Hepatocyte (in vitro differentiated cells): ENCODE measurements around the gene TMEM150B. TPM values are rescaled to one million over a fixed set of nuclear protein-coding genes. Genes with fewer than 3 reads are reported as not detected.

Experiments
- DNase-seq: peaks from one replicate; pipeline ENCODE4 v3.0.0-alpha.2; 2016; ENCODE audit warnings: low spot score
- H2AFZ ChIP-seq: fragments of 200-600 bp; sonication (generic); 2 replicates; pipeline ENCODE4 v1.6.0; 2016; ENCODE audit warnings: antibody characterized with exemption, mild to moderate bottlenecking
- H3K27ac ChIP-seq: fragments of 200-600 bp; sonication (generic); 2 replicates; pipeline ENCODE4 v1.5.1; 2016; ENCODE audit warnings: mild to moderate bottlenecking
- H3K27me3 ChIP-seq: fragments of 200-600 bp; sonication (generic); 2 replicates; pipeline ENCODE4 v1.6.1; 2016
- H3K36me3 ChIP-seq: fragments of 200-600 bp; sonication (generic); replicated peaks from 2 replicates; pipeline ENCODE4 v1.5.1; 2016; ENCODE audit warnings: low read depth; ENCODE audit not compliant: insufficient read depth
- H3K4me1 ChIP-seq: fragments of 200-600 bp; sonication (generic); 2 replicates; pipeline ENCODE4 v1.5.1; 2016; ENCODE audit warnings: mild to moderate bottlenecking, moderate library complexity; ENCODE audit not compliant: insufficient read depth
- H3K4me2 ChIP-seq: fragments of 200-600 bp; sonication (generic); 2 replicates; pipeline ENCODE4 v1.6.0; 2016
- H3K4me3 ChIP-seq: fragments of 200-600 bp; sonication (generic); 2 replicates; pipeline ENCODE4 v1.5.1; 2016; ENCODE audit warnings: mild to moderate bottlenecking
- H3K79me2 ChIP-seq: fragments of 200-600 bp; sonication (generic); 2 replicates; pipeline ENCODE4 v1.6.0; 2017; ENCODE audit warnings: mild to moderate bottlenecking
- H3K9me2 ChIP-seq: fragments of 200-600 bp; sonication (generic); replicated peaks from 2 replicates; pipeline ENCODE4 v1.6.0; 2017; ENCODE audit warnings: mild to moderate bottlenecking; ENCODE audit not compliant: insufficient read depth
- H3K9me3 ChIP-seq: fragments of 200-600 bp; sonication (generic); 2 replicates; pipeline ENCODE4 v1.5.1; 2016; ENCODE audit warnings: low read depth, mild to moderate bottlenecking
- H4K20me1 ChIP-seq: fragments of 200-600 bp; sonication (generic); 2 replicates; pipeline ENCODE4 v1.6.0; 2016; ENCODE audit warnings: mild to moderate bottlenecking; ENCODE audit not compliant: insufficient read depth, poor library complexity, severe bottlenecking
- EZH2 ChIP-seq: fragments of 200-600 bp; sonication (generic); IDR thresholded peaks from 2 replicates; pipeline ENCODE4 v1.6.1; 2016; ENCODE audit warnings: antibody characterized with exemption, mild to moderate bottlenecking, borderline replicate concordance
- EZH2phosphoT487 ChIP-seq: fragments of 200-600 bp; sonication (generic); IDR thresholded peaks from one replicate; pipeline ENCODE4 v1.6.1; 2018; ENCODE audit warnings: antibody characterized with exemption, mild to moderate bottlenecking, low read depth, moderate library complexity; ENCODE audit not compliant: unreplicated experiment, severe bottlenecking
- WGBS: methylation state at CpG from one replicate; pipeline ENCODE4 v1.1.6; 2016; ENCODE audit warnings: low lambda C conversion rate; ENCODE audit errors: missing lambda C conversion rate; 5-methylcytosine and 5-hydroxymethylcytosine counted together
- polyA plus RNA-seq: library from polyadenylated mRNA; unstranded; fragments of >200 nt; fragmentation: Nextera tagmentation; extraction: Ambion mirVana; gene quantifications from 2 replicates; pipeline ENCODE4 v1.2.1, GENCODE V29; 2016
- total RNA-seq: library from RNA; depleted of rRNA; stranded (reverse); fragments of >200 nt; gene quantifications from 2 replicates; pipeline ENCODE4 v1.2.3, GENCODE V29; 2014
- TF ChIP-seq, protein P1 (sequence below): fragments of 200-600 bp; sonication (generic); IDR thresholded peaks from 2 replicates; pipeline ENCODE4 v1.5.1; 2016; ENCODE audit warnings: antibody characterized with exemption, mild to moderate bottlenecking; ENCODE audit not compliant: poor library complexity

The TMEM150B gene
- total and polyA plus RNA-seq, 2 experiments from 2014 or later: 9.2 to 25.4 TPM

DNA sequence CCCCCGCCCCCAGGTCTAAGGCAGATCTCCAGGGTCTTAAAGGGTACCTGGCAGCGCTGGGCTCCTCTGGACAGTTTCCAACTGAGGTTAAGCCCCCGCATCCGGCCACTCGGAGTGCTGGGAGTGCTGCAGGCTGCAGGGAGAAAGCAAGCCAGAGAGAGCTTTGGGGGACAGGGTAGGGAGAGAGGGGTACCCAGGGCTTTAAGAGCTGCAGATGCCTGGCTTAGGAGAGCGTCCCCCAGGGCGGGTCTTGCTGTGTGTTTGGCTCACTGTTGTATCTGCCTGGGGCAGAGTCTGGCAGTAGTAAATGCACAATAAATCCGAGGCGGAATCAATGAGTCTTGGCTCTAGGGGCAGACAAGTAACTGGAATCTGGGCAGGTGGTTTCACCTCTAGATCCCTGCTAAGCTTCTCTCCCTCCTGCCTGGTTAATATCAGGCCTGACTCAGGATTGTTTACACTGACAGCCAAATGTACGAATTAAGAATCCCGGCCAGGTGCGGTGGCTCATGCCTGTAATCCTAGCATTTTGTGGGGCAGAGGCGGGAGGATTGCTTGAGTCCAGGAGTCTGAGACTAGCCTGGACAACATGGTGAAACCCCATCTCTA is 30.2 kb upstream of the TMEM150B start:
- 27% methylated on average over 13 of the region's 13 CpGs for WGBS

DNA sequence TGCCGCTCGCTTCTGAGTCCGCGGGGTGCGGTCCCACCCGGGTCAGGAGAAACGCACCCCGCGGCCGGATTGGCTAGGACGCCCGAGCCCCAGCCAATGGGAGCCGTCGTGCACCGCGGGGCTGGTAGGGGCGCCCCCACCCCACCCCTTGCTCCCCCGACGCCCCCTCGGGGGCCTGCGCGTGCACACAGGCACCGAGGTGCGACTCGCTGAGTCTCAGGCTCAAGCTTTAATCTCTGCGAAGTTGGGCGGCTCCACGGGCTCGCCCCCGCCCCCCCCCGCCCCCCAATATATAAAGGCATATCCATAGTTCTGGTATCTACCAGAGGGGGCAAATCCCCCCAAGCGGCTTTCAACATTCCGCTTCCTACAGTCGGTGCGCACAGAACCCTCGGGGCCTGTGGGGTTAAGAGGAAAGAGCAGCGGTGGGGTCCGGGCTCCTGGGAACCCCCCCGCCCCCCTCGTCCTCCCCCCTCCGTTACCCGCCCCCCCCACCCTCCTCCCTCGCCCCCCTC is 29.6 kb upstream of the TMEM150B start, which contains the start of gene COX6B2:
COX6B2 (minus strand) TSS at position 22 of the 515 bp plus-strand sequence. CDS start 198 bp downstream, outside the sequence.
- peak within 1 kb of the TSS; percentile 46 for H2AFZ ChIP-seq
- no peaks in the 10 kb centered on the region for H3K79me2 ChIP-seq
- no peaks in the 10 kb centered on the region for H3K36me3 ChIP-seq
- peaks cover 14% of the 10 kb centered on the region for H3K4me1 ChIP-seq
- no peak for DNase-seq
- no peaks in the 10 kb centered on the region for H3K9me3 ChIP-seq
- H3K4me3 ChIP-seq: peak within 1 kb of the TSS; percentile 33
- H3K4me2 ChIP-seq: peak within 1 kb of the TSS; percentile 97
- H4K20me1 ChIP-seq: no peaks in the 10 kb centered on the region
- peaks cover 54% of the 10 kb centered on the region for H3K27me3 ChIP-seq
- no peak within 1 kb of the TSS for H3K27ac ChIP-seq
- TF ChIP-seq EZH2phosphoT487 (no peak), EZH2 (peak; percentile 74)
- no peaks in the 10 kb centered on the region for H3K9me2 ChIP-seq
- whole genome bisulfite sequencing: 4% methylated on average over 9 of the region's 43 CpGs

More for the DNA sequence above, 30.2 kb upstream of the TMEM150B start:
- Histone ChIP-seq H3K9me2 (no peaks in the 10 kb centered on the region), H3K79me2 (no peaks in the 10 kb centered on the region), H3K27ac (no peak overlapping the region), H3K4me3 (no peak overlapping the region), H3K36me3 (no peaks in the 10 kb centered on the region), H3K4me1 (peaks cover 14% of the 10 kb centered on the region), H4K20me1 (no peaks in the 10 kb centered on the region), H2AFZ (no peak overlapping the region), H3K4me2 (peak overlapping the region; percentile 97), H3K9me3 (no peaks in the 10 kb centered on the region), H3K27me3 (peaks cover 54% of the 10 kb centered on the region)
- TF ChIP-seq, protein P1, sequence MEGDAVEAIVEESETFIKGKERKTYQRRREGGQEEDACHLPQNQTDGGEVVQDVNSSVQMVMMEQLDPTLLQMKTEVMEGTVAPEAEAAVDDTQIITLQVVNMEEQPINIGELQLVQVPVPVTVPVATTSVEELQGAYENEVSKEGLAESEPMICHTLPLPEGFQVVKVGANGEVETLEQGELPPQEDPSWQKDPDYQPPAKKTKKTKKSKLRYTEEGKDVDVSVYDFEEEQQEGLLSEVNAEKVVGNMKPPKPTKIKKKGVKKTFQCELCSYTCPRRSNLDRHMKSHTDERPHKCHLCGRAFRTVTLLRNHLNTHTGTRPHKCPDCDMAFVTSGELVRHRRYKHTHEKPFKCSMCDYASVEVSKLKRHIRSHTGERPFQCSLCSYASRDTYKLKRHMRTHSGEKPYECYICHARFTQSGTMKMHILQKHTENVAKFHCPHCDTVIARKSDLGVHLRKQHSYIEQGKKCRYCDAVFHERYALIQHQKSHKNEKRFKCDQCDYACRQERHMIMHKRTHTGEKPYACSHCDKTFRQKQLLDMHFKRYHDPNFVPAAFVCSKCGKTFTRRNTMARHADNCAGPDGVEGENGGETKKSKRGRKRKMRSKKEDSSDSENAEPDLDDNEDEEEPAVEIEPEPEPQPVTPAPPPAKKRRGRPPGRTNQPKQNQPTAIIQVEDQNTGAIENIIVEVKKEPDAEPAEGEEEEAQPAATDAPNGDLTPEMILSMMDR: no peak
- TF ChIP-seq EZH2phosphoT487: no peak
- DNase-seq: no peak

DNA sequence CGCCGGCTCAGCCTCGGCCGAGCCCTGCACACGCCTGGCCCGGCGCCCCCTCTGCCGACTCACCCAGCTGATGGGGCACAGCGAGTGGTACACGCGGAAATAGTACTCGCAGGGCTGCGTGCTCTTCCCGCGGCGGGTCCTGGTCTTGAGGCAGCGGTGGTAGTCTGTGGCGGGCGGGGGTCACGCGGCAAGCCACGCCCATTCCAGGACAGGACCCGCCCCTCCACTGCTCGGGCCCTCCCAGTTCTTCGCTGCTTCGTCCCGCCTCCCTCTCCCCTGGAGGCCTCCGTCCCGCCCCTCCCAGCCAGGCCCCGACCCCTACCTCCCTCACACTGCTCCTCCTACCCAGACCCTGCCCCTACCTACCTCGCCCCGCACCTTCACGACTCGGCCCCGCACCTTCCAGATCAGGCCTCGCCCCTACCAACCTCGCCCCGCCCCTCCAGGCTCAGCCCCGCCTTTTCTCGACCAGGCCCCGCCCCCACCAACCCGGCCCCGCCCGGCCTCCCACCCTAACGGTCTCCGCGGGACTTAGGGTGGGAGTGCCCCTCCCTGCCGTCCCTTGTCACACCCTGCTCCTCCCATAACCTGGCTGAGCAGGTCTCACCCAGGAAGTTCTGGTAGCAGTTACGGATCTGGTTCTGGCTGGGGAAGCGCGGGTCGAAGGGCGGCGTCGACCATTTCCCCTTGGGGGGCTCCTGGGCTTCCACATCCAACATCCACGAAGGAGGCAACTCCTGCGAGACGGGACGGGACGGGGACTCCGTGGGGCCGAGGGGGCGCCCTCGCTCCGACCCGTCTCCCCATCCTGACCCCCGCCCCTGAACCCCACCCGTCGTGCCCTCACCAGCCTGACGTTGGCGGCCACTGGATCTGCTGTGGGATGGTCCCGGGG is 28.9 kb upstream of the TMEM150B start:
- WGBS: 4% methylated on average over 42 of the region's 72 CpGs
- Histone ChIP-seq H3K27me3 (peaks cover 54% of the 10 kb centered on the region), H3K4me3 (peak overlapping the region; percentile 33), H2AFZ (peak overlapping the region; percentile 46), H3K9me3 (no peaks in the 10 kb centered on the region), H3K4me2 (peak overlapping the region; percentile 97), H4K20me1 (no peaks in the 10 kb centered on the region), H3K9me2 (no peaks in the 10 kb centered on the region), H3K36me3 (no peaks in the 10 kb centered on the region), H3K4me1 (peaks cover 14% of the 10 kb centered on the region), H3K27ac (no peak overlapping the region), H3K79me2 (no peaks in the 10 kb centered on the region)
- peak; percentile 84 for DNase-seq
- TF ChIP-seq EZH2: no peak
- TF ChIP-seq EZH2phosphoT487: no peak
- TF ChIP-seq, protein P1: no peak
